Left colon (tissue), 2 donors: Measurements from ENCODE around the gene MYOZ3. TPM values are rescaled to one million over a fixed set of nuclear protein-coding genes. Genes with fewer than 3 reads are reported as not detected.
A peak's percentile ranks its signal among the peaks of the same experiment; 100 is the strongest.

Experiments
- ATAC-seq: fragments of 200-7000 bp; cut with Tn5 transposase; one replicate; pipeline ENCODE4 v1.9.1; 2020; ENCODE audit warnings: mild to moderate bottlenecking, moderate library complexity
- DNase-seq, 2 donors: peaks; one replicate each; pipeline ENCODE4 v3.0.0-alpha.2; 2020
- intact Hi-C, 2 donors: fragments of 100-400 bp; cut with DNase I in 1 of 2; cut with micrococcal nuclease in 1 of 2; formaldehyde crosslinking; loops; one replicate each; pipeline versions ENCODE4 v1.11.2 to v1.14.0; 2022; cut with DNase I, micrococcal nuclease
- total RNA-seq, 2 donors: library from RNA; stranded (reverse); fragmentation: NEBNext Ultra II Directional; extraction: Animal tissue kit (Norgen Biotek cat#: 25700); gene quantifications; one replicate each; pipeline ENCODE4 v1.2.1, GENCODE V29; 2021
- donor health status: DM: no; HTN: no; CAD: no.
- donor health status: DM: yes; HTN: yes; CAD: no.

Gene MYOZ3
- total RNA-seq, 2 donors from 2014 or later, result 0.31 to 1.1 TPM

DNA sequence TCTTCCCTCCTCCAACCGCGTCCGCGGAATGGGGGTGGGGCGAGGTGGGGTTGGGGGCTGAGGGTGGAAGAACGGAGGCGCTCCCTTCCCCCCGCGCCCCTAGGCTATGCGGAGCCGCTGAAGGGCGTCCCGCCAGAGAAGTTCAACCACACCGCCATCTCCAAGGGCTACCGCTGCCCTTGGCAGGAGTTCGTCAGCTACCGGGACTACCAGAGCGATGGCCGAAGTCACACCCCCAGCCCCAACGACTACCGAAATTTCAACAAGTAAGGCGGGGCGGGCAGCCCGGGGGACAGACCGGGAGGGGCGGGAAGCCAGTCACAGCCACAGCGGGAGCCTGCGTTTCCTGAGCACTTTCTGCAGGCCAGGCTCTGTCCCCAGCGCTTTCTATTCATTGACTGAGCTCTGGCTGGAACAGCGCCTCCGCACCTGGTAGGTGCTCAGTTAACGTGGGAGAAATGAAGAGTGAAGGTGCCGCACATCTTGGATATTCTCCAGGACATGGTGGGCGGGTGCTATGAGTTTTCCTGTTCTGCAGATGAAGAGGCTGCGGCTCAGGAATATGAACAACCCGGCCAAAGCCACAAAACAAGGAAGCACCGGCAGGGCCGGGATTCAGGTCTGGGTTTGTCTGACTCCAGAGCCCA lies 11.3 kb downstream of the MYOZ3 start:
- peak; percentile 80 for ATAC-seq
- intact Hi-C loops, result no loop called here
- DNase-seq, result no peak

DNA sequence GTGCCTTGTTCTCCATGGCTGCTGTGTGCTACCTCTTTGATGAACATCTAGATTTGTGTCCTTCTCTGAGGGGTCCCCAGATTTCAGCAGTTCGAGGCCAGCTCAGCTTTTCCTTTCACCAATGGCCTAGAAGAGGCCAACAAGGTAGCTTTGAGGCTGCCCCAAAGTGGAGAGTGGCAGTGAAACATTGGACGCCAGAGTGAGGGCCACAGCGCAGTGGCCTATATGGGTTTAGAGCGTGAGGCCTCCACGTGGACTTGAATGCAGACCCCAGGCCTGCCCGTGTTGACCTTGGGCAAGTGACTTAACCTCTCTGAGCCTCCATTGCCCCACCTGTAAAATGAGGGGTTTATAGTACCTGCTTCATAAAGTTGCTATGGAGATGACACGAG lies 11.8 kb downstream of the MYOZ3 start:
- DNase-seq (no peak), ATAC-seq (no peak)
- intact Hi-C loops, result no loop called here

DNA sequence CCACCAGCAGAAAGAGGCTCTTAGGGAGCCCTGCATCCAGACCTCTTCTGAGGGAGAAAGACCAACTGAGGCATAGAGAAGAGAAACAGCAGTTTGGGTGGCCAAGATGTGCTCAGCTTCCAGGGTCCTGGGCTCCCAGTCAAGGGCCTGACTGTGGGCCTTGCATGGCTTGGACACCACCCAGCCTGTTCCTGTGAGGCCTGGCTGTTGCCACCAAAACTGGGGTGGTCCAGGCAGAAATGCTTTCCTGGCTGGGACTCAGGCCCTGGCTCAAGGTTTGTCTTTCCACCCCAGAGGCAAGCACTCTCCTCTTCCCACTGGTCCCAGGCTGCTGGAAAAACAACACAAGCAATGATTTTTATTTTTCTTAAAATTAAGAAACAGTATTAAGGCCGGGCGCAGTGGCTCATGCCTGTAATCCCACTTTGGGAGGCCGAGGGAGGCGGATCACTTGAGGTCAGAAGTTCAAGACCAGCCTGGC lies 13.3 kb downstream of the MYOZ3 start:
- ATAC-seq (no peak), DNase-seq (no peak)
- intact Hi-C loops, result no loop called here

DNA sequence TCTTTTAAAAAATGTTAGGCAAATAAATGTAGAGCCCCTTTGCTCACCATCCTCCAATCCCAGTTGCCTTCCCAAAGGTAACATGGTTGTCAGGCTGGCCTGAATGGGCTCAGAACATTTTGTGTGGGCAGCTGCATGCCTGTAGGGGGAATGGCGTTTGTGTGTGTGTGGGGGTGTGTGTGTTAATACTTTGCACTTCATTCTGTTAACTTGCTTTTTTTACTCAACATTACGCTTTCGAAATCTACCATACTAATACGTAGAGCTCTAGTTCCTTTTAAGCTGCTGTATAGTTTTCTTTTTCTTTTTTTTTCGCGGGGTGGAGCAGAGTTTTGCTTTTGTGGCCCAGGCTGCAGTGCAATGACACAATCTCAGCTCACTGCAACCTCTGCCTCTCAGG lies 14.0 kb downstream of the MYOZ3 start:
- no peak for DNase-seq
- no peak for ATAC-seq
- intact Hi-C loops, result no loop called here

DNA sequence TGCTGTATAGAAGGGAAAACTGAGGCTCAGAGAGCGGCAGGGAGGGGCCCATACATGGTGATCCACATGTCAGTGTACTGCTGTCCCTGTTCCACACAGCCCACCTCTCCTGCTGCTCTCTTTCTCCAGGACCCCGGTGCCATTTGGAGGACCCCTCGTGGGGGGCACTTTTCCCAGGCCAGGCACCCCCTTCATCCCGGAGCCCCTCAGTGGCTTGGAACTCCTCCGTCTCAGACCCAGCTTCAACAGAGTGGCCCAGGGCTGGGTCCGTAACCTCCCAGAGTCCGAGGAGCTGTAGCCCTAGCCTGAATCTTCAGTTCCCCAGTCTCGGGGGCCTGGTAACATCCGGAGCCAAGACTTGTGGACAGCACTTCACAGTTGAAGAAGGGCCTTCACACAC lies 15.5 kb downstream of the MYOZ3 start:
- intact Hi-C loops, result no loop called here
- ATAC-seq (no peak), DNase-seq (no peak)

DNA sequence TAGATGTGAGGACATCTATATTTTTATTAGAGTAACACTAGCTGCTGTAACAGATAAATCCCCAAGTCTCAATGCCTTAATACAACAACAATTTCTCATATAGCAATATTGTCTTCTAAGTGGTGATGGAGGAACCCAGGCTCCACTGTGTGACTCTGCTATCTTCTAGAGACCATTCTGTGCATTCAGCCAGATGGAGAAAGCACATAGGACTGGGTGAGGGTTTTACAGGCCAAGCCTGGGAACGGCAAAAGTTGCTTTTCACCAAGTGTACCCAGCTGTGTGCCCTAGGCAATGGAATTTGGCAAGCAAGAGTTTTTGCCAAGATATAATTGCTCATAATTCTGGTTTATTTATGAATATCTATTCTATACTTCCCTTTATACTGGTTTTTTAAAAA lies 28.1 kb downstream of the MYOZ3 start:
- no peak for ATAC-seq
- DNase-seq, result no peak
- intact Hi-C loops, result no loop called here

DNA sequence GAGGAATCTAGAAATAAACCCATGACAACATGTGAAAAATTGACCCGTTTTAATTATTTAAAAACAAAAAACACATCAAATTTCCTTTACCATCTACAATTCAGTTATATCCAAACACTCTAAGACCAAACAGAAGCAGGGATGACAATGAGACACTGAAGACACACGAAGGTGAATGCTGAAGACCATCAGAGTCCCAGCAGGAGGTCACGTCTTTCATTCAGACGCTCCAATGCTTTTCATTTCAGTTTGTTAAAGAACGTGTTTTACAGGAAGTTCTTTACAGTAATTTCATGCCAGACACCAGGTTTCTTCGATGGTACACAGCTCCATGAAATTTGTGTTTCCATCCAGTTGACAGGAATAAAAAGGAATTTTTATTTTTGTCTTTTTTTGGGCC lies 29.7 kb downstream of the MYOZ3 start:
- DNase-seq (no peak), ATAC-seq (no peak)
- intact Hi-C loops, result no loop called here

DNA sequence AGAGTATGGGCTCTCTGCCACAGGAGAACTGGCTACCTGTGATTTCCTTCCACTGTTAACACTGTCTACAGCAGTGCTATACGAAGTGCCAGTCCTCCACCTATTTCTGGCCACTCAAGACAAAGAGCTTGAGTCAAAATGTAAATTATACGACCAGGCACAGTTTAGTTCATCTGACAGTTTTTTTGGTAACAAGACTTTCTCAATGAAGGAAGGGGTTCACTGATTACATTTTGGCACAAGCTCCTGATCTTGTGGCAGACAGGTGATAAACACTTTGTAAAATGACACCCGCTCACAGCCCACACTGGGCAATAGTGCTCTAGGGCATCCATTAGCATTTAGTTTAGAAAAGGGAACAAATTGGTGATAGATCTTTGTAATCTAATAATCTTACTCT lies 31.2 kb downstream of the MYOZ3 start:
- ATAC-seq (no peak), DNase-seq (no peak)

DNA sequence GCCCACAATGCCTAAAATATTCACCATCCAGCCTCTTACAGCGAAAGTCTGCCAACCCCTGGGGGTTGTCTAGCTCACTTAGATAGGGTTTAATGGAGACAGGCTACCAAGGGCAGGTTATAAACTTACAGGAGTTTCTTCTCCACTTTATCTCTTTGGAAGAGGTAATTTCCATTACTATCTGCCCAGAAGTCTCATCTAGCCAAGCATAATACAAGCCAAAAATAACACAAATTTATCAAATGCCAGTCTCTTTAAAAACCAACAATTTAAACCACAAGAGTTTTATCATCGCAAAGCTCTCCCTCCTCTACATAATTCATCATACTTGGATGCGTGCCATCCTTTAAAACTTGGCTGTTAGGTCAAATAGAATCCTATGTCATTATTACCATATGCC lies 33.6 kb downstream of the MYOZ3 start:
- ATAC-seq (no peak), DNase-seq (no peak)
- intact Hi-C loops, result no loop called here

More for the DNA sequence above, 31.2 kb downstream of the MYOZ3 start:
- intact Hi-C loops, result no loop called here

DNA sequence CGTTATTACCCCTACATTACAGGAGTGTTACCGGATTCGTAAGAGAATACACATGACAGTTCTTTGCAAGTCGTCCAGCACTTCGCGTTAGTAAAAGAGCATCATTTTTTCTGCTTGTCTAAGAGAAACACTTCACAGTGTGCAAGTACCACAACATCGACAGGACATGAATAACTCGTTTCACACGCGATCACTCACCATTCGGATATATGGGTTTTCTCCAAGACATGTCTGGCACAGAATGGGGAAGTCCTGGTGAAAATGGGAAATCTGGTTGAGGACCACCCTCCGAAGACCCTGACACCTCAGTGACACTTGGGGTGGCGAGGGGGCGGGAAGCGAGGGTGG lies 39.2 kb downstream of the MYOZ3 start:
- intact Hi-C loops, result loop anchor here in 1 of 2 donors (10.0 kb wide), 1 partner anchor 145 kb away; the partner anchor contains the start of gene IRGM
- no peak for DNase-seq
- peak; percentile 10 for ATAC-seq

DNA sequence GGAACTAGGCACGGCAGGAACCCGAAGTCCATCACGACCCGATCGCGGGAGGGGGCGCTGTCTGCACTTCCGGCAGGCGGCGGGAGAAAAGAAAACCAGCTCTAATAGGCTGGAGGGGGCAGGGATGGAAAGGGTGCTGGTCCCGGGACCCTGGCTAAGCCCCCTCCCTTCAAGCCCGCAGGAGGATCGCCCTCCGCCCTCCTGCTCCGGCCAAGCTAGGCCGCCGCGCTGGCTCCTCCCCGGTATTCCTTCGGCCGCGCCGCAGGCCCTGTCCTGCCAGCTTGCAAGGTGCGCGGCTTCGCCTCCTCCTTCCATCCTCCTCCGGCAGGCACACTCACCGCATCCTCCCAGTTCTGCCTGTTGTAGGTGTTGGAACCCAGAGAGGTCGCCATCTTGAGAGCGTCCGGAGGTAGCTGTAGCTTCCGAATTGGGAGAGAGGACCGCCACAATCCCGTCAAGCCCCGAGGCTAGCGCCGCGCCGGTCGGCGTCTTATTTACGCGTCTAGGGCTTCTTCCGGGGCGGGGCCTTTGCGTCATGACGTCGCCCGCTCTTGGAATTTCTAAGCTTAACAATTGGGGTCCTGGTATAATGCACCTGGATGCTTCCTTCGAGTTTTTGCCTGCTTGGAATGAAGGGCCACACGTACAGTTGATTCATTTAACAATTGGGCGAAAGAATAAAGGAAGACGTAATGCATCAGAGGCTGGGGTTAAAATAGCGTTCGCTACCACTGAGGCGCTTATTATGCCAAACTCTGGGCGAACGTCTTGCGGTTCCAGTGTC lies 39.7 kb downstream of the MYOZ3 start, which contains the start of gene RBM22:
Gene RBM22 (minus strand): TSS at position 469 of the 784 bp plus-strand sequence. CDS start 77 bp downstream, at position 392.
- ATAC-seq (peak; percentile 93), DNase-seq (peak; percentile 91 to 97)
- intact Hi-C loops, result loop anchor here in 1 of 2 donors (10.0 kb wide), 1 partner anchor 144 kb away; the partner anchor contains the start of gene IRGM

DNA sequence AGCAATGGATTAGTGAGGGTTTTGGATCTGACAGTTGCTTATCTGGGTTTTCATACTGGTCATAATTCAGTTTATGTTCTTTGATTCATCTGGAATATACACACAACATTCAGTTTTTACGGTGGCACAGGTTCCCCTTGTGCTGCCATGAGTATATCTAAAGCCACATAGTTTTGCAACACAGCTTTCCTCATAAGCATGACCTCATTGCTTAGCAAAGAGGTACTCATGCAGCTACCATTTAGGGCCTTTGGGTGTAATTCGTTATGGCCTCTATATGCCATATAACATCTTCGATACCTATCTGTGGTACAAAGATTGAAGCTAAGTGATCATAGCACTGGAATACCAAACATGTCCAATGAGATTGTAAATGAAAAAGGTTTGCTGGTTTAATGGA lies 42.7 kb downstream of the MYOZ3 start:
- DNase-seq, result no peak
- peak; percentile 43 for ATAC-seq
- intact Hi-C loops, result loop anchor here in 1 of 2 donors (10.0 kb wide), 1 partner anchor 141 kb away; the partner anchor contains the start of gene IRGM

DNA sequence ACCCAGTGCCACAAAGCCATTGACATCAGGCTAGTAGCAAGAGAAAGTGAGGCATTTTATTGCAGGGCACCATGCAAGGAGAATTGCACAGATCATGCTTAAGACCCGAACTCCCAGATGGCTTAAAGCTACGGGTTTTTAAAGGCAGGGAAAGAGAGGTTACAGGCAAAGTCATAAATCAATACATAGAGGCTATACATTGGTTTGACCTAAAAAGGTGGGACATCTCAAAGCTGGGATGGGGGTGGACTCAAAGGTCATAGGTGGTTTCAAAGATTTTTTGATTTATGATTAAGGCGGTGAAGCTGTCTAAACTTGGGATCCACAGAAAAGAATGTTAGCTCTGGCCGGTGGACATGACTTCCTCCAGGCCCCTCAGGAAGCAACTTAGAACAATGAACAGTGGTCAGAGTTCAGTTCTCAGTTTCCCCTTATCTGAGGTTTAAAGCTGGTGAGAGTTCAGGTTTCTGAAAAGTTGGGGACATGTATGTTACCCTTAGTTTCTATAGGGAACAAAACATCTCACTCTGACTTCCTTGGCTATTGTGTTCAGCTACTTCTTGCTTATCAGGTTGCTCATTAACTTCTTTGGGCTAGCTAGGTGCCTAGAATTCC lies 45.8 kb downstream of the MYOZ3 start:
- no peak for ATAC-seq
- intact Hi-C loops, result loop anchor here in 1 of 2 donors (10.0 kb wide), 1 partner anchor 138 kb away; the partner anchor contains the start of gene IRGM
- no peak for DNase-seq

DNA sequence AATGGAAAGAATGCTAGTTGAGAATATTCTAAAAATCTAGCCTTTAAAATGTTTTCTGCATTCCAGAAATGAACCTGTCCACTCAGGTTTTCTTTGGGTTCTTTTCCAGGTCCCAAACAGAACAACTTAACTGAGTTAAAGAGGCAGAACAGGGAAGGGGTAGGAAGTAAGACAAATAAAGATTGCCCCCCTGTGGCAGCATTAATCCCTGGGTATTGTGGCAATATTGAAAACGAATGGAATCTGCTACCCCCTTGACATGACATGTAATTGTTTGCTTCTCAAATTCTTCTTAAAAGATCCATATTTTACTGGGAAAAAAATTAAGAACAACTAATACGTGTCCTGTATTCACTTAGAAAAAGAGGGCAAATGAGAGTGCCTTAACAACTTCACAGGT lies 49.1 kb downstream of the MYOZ3 start:
- DNase-seq (no peak), ATAC-seq (no peak)
- intact Hi-C loops, result no loop called here

DNA sequence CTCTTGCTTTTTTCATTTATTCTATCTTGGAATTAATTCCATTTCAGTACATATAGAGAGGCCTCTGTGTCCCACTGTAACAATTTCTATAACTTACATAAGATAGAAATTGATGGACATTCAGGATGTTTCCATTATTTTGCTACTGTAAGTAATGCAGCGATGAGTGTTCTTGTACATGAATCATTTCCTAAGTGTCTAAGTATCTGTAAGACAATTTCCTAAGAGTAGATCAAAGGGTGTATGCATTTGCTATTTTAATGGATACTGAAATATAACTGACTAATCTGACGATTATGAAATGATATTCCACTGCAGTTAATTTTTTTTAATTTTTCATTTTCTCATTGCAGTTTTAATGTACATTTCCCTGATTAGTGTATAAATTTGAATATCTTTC lies 62.8 kb downstream of the MYOZ3 start:
- intact Hi-C loops, result no loop called here
- DNase-seq (no peak), ATAC-seq (no peak)

Other genes starting within 250 kb of the MYOZ3 start
- gene CD74, start 248.3 kb upstream of the MYOZ3 start, total RNA-seq, result 100 to 1,000 TPM; 132 to 435 TPM
- 1,000 to 10,000 TPM; 1,685 to 1,991 TPM for gene RPS14, start 211.5 kb upstream of the MYOZ3 start, total RNA-seq
- gene NDST1, start 153.1 kb upstream of the MYOZ3 start, total RNA-seq, result 10 to 100 TPM; 63.5 to 73.9 TPM
- 10 to 100 TPM; 43.6 to 73.9 TPM for gene SYNPO, start 20.6 kb upstream of the MYOZ3 start, total RNA-seq
- gene RBM22, start 39.8 kb downstream of the MYOZ3 start, total RNA-seq, result 10 to 100 TPM; 29.3 to 39.5 TPM
- gene DCTN4, start 97.8 kb downstream of the MYOZ3 start, total RNA-seq, result 10 to 100 TPM; 44.6 to 51.5 TPM
- 10 to 100 TPM; 11.0 to 13.6 TPM for gene SMIM3, start 117.5 kb downstream of the MYOZ3 start, total RNA-seq
- not detected for gene IRGM, start 185.3 kb downstream of the MYOZ3 start, total RNA-seq
- gene ZNF300, start 243.7 kb downstream of the MYOZ3 start, total RNA-seq, result 1 to 10 TPM; 1.6 to 2.0 TPM